IMR-90 (cell line): ENCODE data around the gene FAM110C. TPM values are rescaled to one million over a fixed set of nuclear protein-coding genes. Genes with fewer than 3 reads are reported as not detected.

Source experiments
- ATAC-seq: fragments of 200-7000 bp; cut with Tn5 transposase; 2 replicates; pipeline ENCODE4 v1.9.1; 2020; ENCODE audit warnings: low read depth, mild to moderate bottlenecking, moderate library complexity
- BruUV-seq: library from RNA; stranded (reverse); fragments of 400-500 nt; replicated peaks from 2 replicates; lab custom pipeline; 2021; lab: Mats Ljungman, UMichigan
- CTCF ChIA-PET: fragments of 300-600 bp; formaldehyde crosslinking; extraction: SDS; loops from one replicate; lab custom pipeline; 2021; ENCODE audit warnings: antibody characterized with exemption; lab: Yijun Ruan, JAX
- POLR2A ChIA-PET: fragments of 300-600 bp; sonication (Branson Sonifier 250); formaldehyde crosslinking; loops from one replicate; lab custom pipeline; 2022; ENCODE audit warnings: antibody characterized with exemption; ENCODE audit not compliant: unreplicated experiment; lab: Charles Lee
- DNase-seq: peaks from one replicate; pipeline ENCODE4 v3.0.0; 2013
- H2AFZ ChIP-seq: replicated peaks from 2 replicates; pipeline ENCODE3; 2013; ENCODE audit warnings: low read length, mild to moderate bottlenecking; ENCODE audit not compliant: poor library complexity
- H2AK5ac ChIP-seq: 2 replicates; pipeline ENCODE4 v1.6.1; 2013; ENCODE audit warnings: low read depth, low read length, inconsistent platforms
- H2AK9ac ChIP-seq: replicated peaks from 2 replicates; pipeline ENCODE3; 2013; ENCODE audit warnings: mild to moderate bottlenecking, low read depth, low read length, moderate library complexity; ENCODE audit not compliant: poor library complexity
- H2BK120ac ChIP-seq: 2 replicates; pipeline ENCODE4 v1.6.1; 2013; ENCODE audit warnings: low read depth, low read length, inconsistent platforms
- H2BK15ac ChIP-seq: 3 replicates; pipeline ENCODE4 v1.6.1; 2013; ENCODE audit warnings: low read depth, low read length, inconsistent platforms
- H2BK20ac ChIP-seq: 2 replicates; pipeline ENCODE4 v1.6.1; 2013; ENCODE audit warnings: low read depth, mild to moderate bottlenecking, inconsistent platforms, low read length, moderate library complexity
- H2BK5ac ChIP-seq: 2 replicates; pipeline ENCODE4 v1.6.1; 2013; ENCODE audit warnings: mild to moderate bottlenecking, low read depth, low read length, inconsistent platforms; ENCODE audit not compliant: poor library complexity, severe bottlenecking
- H3K14ac ChIP-seq: replicated peaks from 2 replicates; pipeline ENCODE4 v1.6.1; 2013; ENCODE audit warnings: low read depth, low read length, inconsistent platforms
- H3K18ac ChIP-seq: 2 replicates; pipeline ENCODE4 v1.6.1; 2013; ENCODE audit warnings: low read depth, low read length, control low read depth
- H3K23ac ChIP-seq: 2 replicates; pipeline ENCODE4 v1.6.1; 2013; ENCODE audit warnings: low read depth, low read length, inconsistent platforms
- H3K27ac ChIP-seq: 2 replicates; pipeline ENCODE4 v1.5.1; 2013; ENCODE audit warnings: mild to moderate bottlenecking, control low read depth, low read length; ENCODE audit not compliant: insufficient read depth
- H3K27me3 ChIP-seq: 2 replicates; pipeline ENCODE4 v1.6.1; 2013; ENCODE audit warnings: low read length; ENCODE audit not compliant: control insufficient read depth, insufficient read depth
- H3K36me3 ChIP-seq: 2 replicates; pipeline ENCODE4 v1.6.1; 2013; ENCODE audit warnings: low read length, mixed read lengths; ENCODE audit not compliant: control insufficient read depth, insufficient read depth
- H3K4ac ChIP-seq: 2 replicates; pipeline ENCODE4 v1.6.1; 2013; ENCODE audit warnings: low read depth, low read length, inconsistent platforms
- H3K4me1 ChIP-seq: 2 replicates; pipeline ENCODE4 v1.6.1; 2013; ENCODE audit warnings: low read length, mixed read lengths; ENCODE audit not compliant: control insufficient read depth, insufficient read depth
- H3K4me2 ChIP-seq: 2 replicates; pipeline ENCODE4 v1.6.1; 2013; ENCODE audit warnings: low read depth, mild to moderate bottlenecking, control low read depth, low read length, moderate library complexity
- H3K4me3 ChIP-seq: 2 replicates; pipeline ENCODE4 v1.5.1; 2013; ENCODE audit warnings: low read depth, mild to moderate bottlenecking, control low read depth, low read length, moderate library complexity; ENCODE audit not compliant: insufficient read depth
- H3K56ac ChIP-seq: 2 replicates; pipeline ENCODE4 v1.6.1; 2013; ENCODE audit warnings: low read length, inconsistent platforms; ENCODE audit not compliant: insufficient read depth; ENCODE audit errors: extremely low read depth
- H3K79me1 ChIP-seq, 2 experiments: 2 replicates each; pipeline ENCODE4 v1.6.1; 2013; ENCODE audit warnings: low read length in 2 of 2, inconsistent platforms in 1 of 2, low read depth in 1 of 2
- H3K9ac ChIP-seq: 2 replicates; pipeline ENCODE4 v1.6.1; 2013; ENCODE audit warnings: low read depth, low read length, control low read depth
- H3K9me1 ChIP-seq: 2 replicates; pipeline ENCODE4 v1.6.1; 2013; ENCODE audit warnings: low read length, inconsistent platforms; ENCODE audit not compliant: insufficient read depth
- H3K9me3 ChIP-seq: 2 replicates; pipeline ENCODE4 v1.6.1; 2013; ENCODE audit warnings: low read length; ENCODE audit not compliant: control insufficient read depth, insufficient read depth
- H4K20me1 ChIP-seq: 2 replicates; pipeline ENCODE4 v1.6.1; 2013; ENCODE audit warnings: low read length, inconsistent platforms; ENCODE audit not compliant: insufficient read depth
- H4K5ac ChIP-seq: 2 replicates; pipeline ENCODE4 v1.6.1; 2013; ENCODE audit warnings: mild to moderate bottlenecking, low read depth, low read length, control low read depth
- H4K8ac ChIP-seq, 2 experiments: 2 replicates each; pipeline ENCODE4 v1.6.1; 2013; ENCODE audit warnings: low read depth in 2 of 2, low read length in 2 of 2, control low read depth in 1 of 2, inconsistent platforms in 1 of 2
- H4K91ac ChIP-seq: 2 replicates; pipeline ENCODE4 v1.6.1; 2013; ENCODE audit warnings: low read depth, low read length, inconsistent platforms; ENCODE audit not compliant: insufficient read depth
- BHLHE40 ChIP-seq: fragments of 150-350 bp; IDR thresholded peaks from 2 replicates; pipeline ENCODE4 v1.6.1; 2016; ENCODE audit warnings: mild to moderate bottlenecking, low read depth, low read length
- CEBPB ChIP-seq: IDR thresholded peaks from 2 replicates; pipeline ENCODE4 v1.6.1; 2012; ENCODE audit warnings: low read depth, low read length, improper control_type of control experiment
- CHD1 ChIP-seq: IDR thresholded peaks from 2 replicates; pipeline ENCODE4 v1.6.1; 2012; ENCODE audit warnings: low read depth, low read length, improper control_type of control experiment
- FOS ChIP-seq: fragments of 150-350 bp; IDR thresholded peaks from 2 replicates; pipeline ENCODE4 v1.6.1; 2016; ENCODE audit warnings: low read depth, low read length
- MAFK ChIP-seq: IDR thresholded peaks from 2 replicates; pipeline ENCODE4 v1.6.1; 2012; ENCODE audit warnings: low read depth, low read length, improper control_type of control experiment
- MAZ ChIP-seq: IDR thresholded peaks from 2 replicates; pipeline ENCODE4 v1.6.1; 2012; ENCODE audit warnings: low read depth, mild to moderate bottlenecking, low read length, improper control_type of control experiment, moderate library complexity, borderline replicate concordance
- MXI1 ChIP-seq: IDR thresholded peaks from 2 replicates; pipeline ENCODE4 v1.6.1; 2012; ENCODE audit warnings: low read depth, mild to moderate bottlenecking, low read length, moderate library complexity, borderline replicate concordance
- NFE2L2 ChIP-seq: fragments of 150-350 bp; IDR thresholded peaks from 2 replicates; pipeline ENCODE4 v1.6.1; 2016; ENCODE audit warnings: low read depth, mild to moderate bottlenecking, low read length
- POLR2A ChIP-seq: IDR thresholded peaks from 2 replicates; pipeline ENCODE4 v1.6.1; 2012; ENCODE audit warnings: mild to moderate bottlenecking, low read depth, low read length
- RAD21 ChIP-seq: IDR thresholded peaks from 2 replicates; pipeline ENCODE4 v1.6.1; 2012; ENCODE audit warnings: low read length, improper control_type of control experiment
- RCOR1 ChIP-seq: IDR thresholded peaks from 2 replicates; pipeline ENCODE4 v1.6.1; 2012; ENCODE audit warnings: mild to moderate bottlenecking, low read length, improper control_type of control experiment; ENCODE audit not compliant: insufficient replicate concordance
- RFX5 ChIP-seq: IDR thresholded peaks from 2 replicates; pipeline ENCODE4 v1.8.0; 2012; ENCODE audit warnings: low read depth, mild to moderate bottlenecking, low read length, moderate library complexity
- SMC3 ChIP-seq: fragments of 150-350 bp; IDR thresholded peaks from 2 replicates; pipeline ENCODE4 v1.6.1; 2016; ENCODE audit warnings: low read depth, mild to moderate bottlenecking, antibody characterized with exemption, low read length, moderate library complexity
- WGBS, 2 experiments: methylation state at CpG; one replicate each; pipeline versions ENCODE4 v1.1.5 to v1.1.7; 2013; ENCODE audit warnings: missing lambda C conversion rate in 2 of 2; ENCODE audit not compliant: insufficient read length in 1 of 2; ENCODE audit errors: extremely low coverage in 2 of 2; 5-methylcytosine and 5-hydroxymethylcytosine counted together
- dilution Hi-C: fragments of 300-500 bp; cut with HindIII; formaldehyde crosslinking; loops from one replicate; pipeline ENCODE4 v1.14.3; 2018; ENCODE audit warnings: low sequenced_read_pairs; ENCODE audit not compliant: unreplicated experiment
- in situ Hi-C: fragments of 300-500 bp; cut with MboI; formaldehyde crosslinking; loops from 3 replicates; pipeline ENCODE4 v1.14.3; 2019; ENCODE audit warnings: low sequenced_read_pairs, inconsistent platforms, mixed read lengths
- intact Hi-C: fragments of 100-400 bp; cut with micrococcal nuclease; formaldehyde crosslinking; loops from 2 replicates; pipeline ENCODE4 v1.10.0; 2022
- polyA plus RNA-seq, 3 experiments: library from polyadenylated mRNA; depleted of rRNA; stranded (reverse); fragments of >200 nt; gene quantifications; 2 replicates each; pipeline ENCODE4 v1.2.3, GENCODE V29; 2012; ENCODE audit warnings: low replicate concordance in 1 of 3
- total RNA-seq: library from RNA; depleted of rRNA; stranded (reverse); fragments of >200 nt; gene quantifications from 2 replicates; pipeline ENCODE4 v1.2.3, GENCODE V29; 2012
- TF ChIP-seq, protein P1 (sequence below): fragments of 150-350 bp; IDR thresholded peaks from 2 replicates; pipeline ENCODE4 v1.6.1; 2016; ENCODE audit warnings: low read depth, mild to moderate bottlenecking, low read length, moderate library complexity, borderline replicate concordance
- TF ChIP-seq, protein P2 (sequence below): conservative IDR thresholded peaks from 2 replicates; pipeline ENCODE4 v1.5.1; 2012; ENCODE audit warnings: mild to moderate bottlenecking, low read depth, low read length, improper control_type of control experiment
- TF ChIP-seq, protein P3 (sequence below): fragments of 150-350 bp; IDR thresholded peaks from 2 replicates; pipeline ENCODE4 v1.6.1; 2017; ENCODE audit warnings: mild to moderate bottlenecking, antibody characterized with exemption, low read length, low read depth

Gene FAM110C
- total and polyA plus RNA-seq, 2 of the 4 experiments (the other 2 are of a cell fraction): not detected

DNA sequence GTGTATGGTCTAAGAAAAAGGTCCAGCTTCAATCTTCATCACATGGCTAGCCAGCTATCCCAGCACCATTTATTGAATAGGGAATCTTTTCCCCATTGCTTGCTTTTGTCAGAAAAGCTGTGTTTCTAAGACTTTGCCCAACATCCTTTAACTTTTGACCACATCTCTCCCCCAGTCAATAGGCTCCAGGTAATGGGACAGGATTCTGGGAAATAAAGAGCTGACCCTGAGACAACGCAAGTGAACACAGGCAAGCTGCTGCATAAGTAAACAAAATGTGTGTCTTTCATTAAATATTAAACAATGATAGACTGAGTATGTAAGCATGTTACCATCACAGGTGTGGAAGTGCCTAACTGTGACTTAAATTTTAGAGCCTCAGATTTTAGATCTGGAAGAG lies 23.0 kb downstream of the FAM110C start:
- CTCF ChIA-PET: no interaction called here
- H3K4me1 ChIP-seq: no peaks in the 10 kb centered on the region
- H3K4me3 ChIP-seq: no peak overlapping the region
- H3K14ac ChIP-seq: no peak overlapping the region
- H2AK5ac ChIP-seq: no peak overlapping the region
- H4K8ac ChIP-seq: no peak overlapping the region
- H3K27ac ChIP-seq: no peak overlapping the region
- H2BK20ac ChIP-seq: no peak overlapping the region
- no peaks in the 10 kb centered on the region for H3K36me3 ChIP-seq
- no peak overlapping the region for H3K9ac ChIP-seq
- H2BK15ac ChIP-seq: no peak overlapping the region
- no peak overlapping the region for H3K4me2 ChIP-seq
- no peak overlapping the region for H2BK5ac ChIP-seq
- no peak overlapping the region for H3K23ac ChIP-seq
- no peak overlapping the region for H4K91ac ChIP-seq
- no peak overlapping the region for H3K18ac ChIP-seq
- intact Hi-C loops (no loop called here), in situ Hi-C loops (no loop called here), dilution Hi-C loops (no loop called here)
- BruUV-seq: no TSS peak
- H2BK120ac ChIP-seq: no peak overlapping the region
- WGBS, 2 experiments: no CpG with 5 or more reads among the region's 1 CpG
- H3K4ac ChIP-seq: no peak overlapping the region
- no peaks in the 10 kb centered on the region for H3K9me1 ChIP-seq
- H4K20me1 ChIP-seq: no peaks in the 10 kb centered on the region
- H2AK9ac ChIP-seq: no peak overlapping the region
- POLR2A ChIA-PET: no interaction called here
- H3K27me3 ChIP-seq: no peaks in the 10 kb centered on the region
- no peaks in the 10 kb centered on the region for H3K79me1 ChIP-seq
- no peak for TF ChIP-seq CEBPB
- TF ChIP-seq MAFK: no peak
- no peak for TF ChIP-seq MXI1
- no peak for TF ChIP-seq SMC3
- no peak for TF ChIP-seq RAD21
- TF ChIP-seq BHLHE40: no peak
- TF ChIP-seq POLR2A: no peak
- TF ChIP-seq FOS: no peak
- TF ChIP-seq, protein P1, sequence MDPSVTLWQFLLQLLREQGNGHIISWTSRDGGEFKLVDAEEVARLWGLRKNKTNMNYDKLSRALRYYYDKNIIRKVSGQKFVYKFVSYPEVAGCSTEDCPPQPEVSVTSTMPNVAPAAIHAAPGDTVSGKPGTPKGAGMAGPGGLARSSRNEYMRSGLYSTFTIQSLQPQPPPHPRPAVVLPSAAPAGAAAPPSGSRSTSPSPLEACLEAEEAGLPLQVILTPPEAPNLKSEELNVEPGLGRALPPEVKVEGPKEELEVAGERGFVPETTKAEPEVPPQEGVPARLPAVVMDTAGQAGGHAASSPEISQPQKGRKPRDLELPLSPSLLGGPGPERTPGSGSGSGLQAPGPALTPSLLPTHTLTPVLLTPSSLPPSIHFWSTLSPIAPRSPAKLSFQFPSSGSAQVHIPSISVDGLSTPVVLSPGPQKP: no peak
- TF ChIP-seq RFX5: no peak
- TF ChIP-seq, protein P2, sequence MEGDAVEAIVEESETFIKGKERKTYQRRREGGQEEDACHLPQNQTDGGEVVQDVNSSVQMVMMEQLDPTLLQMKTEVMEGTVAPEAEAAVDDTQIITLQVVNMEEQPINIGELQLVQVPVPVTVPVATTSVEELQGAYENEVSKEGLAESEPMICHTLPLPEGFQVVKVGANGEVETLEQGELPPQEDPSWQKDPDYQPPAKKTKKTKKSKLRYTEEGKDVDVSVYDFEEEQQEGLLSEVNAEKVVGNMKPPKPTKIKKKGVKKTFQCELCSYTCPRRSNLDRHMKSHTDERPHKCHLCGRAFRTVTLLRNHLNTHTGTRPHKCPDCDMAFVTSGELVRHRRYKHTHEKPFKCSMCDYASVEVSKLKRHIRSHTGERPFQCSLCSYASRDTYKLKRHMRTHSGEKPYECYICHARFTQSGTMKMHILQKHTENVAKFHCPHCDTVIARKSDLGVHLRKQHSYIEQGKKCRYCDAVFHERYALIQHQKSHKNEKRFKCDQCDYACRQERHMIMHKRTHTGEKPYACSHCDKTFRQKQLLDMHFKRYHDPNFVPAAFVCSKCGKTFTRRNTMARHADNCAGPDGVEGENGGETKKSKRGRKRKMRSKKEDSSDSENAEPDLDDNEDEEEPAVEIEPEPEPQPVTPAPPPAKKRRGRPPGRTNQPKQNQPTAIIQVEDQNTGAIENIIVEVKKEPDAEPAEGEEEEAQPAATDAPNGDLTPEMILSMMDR: no peak
- no peak for TF ChIP-seq MAZ
- TF ChIP-seq CHD1: no peak
- TF ChIP-seq, protein P3, sequence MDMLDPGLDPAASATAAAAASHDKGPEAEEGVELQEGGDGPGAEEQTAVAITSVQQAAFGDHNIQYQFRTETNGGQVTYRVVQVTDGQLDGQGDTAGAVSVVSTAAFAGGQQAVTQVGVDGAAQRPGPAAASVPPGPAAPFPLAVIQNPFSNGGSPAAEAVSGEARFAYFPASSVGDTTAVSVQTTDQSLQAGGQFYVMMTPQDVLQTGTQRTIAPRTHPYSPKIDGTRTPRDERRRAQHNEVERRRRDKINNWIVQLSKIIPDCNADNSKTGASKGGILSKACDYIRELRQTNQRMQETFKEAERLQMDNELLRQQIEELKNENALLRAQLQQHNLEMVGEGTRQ: no peak
- TF ChIP-seq NFE2L2: no peak
- TF ChIP-seq RCOR1: no peak
- DNase-seq (no peak), ATAC-seq (no peak)
- no peak overlapping the region for H3K56ac ChIP-seq
- no peak overlapping the region for H2AFZ ChIP-seq
- H3K9me3 ChIP-seq: no peaks in the 10 kb centered on the region; the same call in 1 of the 2 replicates
- H4K5ac ChIP-seq: no peak overlapping the region
